Activated T-helper 1 cell treated with Interleukin-2 at 50 U/mL for 16 hours (primary cell): ENCODE data around the gene THRAP3.

Source experiments
- DNase-seq: peaks from one replicate; pipeline ENCODE4 v3.0.0-alpha.2; 2020; ENCODE audit warnings: low read depth

Gene THRAP3

DNA sequence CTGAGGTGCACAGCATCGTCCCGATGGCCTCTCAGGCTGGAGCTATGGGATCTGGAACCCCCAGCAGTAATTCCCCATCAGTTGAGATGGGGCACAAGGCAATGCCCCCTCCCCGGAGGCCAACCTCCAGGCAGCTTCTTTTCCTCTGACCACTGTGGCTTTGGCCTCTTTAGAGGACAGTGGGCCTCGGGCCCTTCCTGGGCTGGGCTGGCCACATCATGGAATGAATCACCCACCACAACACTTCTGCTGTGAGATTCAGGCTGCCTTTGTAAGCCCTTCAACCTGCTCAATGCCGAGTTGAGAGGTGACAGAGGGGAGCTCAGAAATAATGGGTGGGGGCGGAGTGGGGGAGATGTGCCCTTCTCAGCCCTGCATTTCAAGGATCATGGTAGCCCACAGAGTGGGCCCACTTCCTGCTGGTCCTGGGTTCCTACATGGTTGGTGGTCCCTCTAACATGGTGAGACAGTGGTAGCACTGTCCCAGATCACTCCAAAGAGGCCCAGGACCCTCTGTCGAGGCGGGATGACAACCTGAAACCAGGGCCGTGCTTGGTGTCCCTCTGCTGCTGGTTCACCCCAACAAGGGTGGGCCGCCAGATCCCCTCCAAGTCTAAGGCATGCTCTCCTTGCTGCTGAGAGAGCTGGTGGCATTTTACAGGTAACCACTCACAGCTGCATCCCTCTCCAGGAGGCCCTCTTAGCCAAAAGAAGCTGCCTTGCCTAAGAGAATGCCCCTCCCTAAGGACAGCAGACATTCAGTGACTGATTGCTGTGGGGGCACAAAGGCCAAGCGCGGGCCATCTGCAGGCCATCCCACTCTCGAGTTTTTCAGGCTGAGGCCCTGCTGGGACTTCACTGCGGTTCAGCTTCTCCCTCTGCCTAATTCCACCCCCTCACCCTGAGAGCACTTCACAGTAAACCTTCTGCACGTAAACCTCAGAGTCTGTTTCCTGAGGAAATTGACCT is 129.0 kb downstream of the THRAP3 start:
- no peak for DNase-seq

DNA sequence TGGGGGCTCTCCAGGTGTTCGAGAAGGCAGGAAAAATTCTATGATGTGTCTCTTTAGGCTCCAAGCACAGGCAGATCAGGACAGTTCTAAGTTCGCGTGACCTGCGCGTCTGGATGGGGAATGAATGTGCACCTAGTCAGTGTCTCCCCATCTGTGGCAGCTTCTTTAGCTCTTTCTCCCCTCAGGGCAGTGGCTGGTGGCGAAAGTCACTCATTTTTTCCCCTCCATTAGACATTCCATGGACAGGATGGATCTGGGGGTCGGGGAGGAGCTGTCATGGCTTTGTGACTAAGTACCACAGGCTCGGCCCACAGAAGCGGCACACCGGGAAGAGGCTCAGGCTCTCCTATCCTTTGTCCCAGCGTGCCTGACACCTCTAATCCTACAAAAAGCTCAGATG is 130.2 kb downstream of the THRAP3 start:
- DNase-seq = no peak
